Fibroblast of mammary gland (primary cell): ENCODE data around the gene COX8C.
A peak's percentile ranks its signal among the peaks of the same experiment; 100 is the strongest.
"Not testable (repeated sequence)": the region's sequence is repeated elsewhere in the genome, so short reads cannot be mapped to it uniquely, and the experiment has no call there.

Experiments
- DNase-seq: peaks from one replicate; pipeline ENCODE4 v3.0.0-alpha.2; 2010; ENCODE audit warnings: low read depth
- H3K4me3 ChIP-seq: 2 replicates; pipeline ENCODE4 v1.5.1; 2011; ENCODE audit warnings: low read depth, mild to moderate bottlenecking, low read length, moderate library complexity; ENCODE audit not compliant: control insufficient read depth
- CTCF ChIP-seq: conservative IDR thresholded peaks from 2 replicates; pipeline ENCODE4 v1.5.1; 2011; ENCODE audit warnings: low read depth, low read length, inconsistent platforms; ENCODE audit not compliant: control insufficient read depth, insufficient read depth

Gene COX8C

GRCh38 chr14:93333631-93334103 is 13.3 kb upstream of the COX8C start:
- no peak for TF ChIP-seq CTCF
- H3K4me3 ChIP-seq = peak overlapping the region; percentile 88

GRCh38 chr14:93337143-93337753 is 9.7 kb upstream of the COX8C start:
- no peak for DNase-seq
- no peak for TF ChIP-seq CTCF
- H3K4me3 ChIP-seq = no peak overlapping the region

More at GRCh38 chr14:93333631-93334103, 13.3 kb upstream of the COX8C start:
- no peak for DNase-seq

- DNase-seq = no peak
- no peak overlapping the region for H3K4me3 ChIP-seq
- TF ChIP-seq CTCF = no peak
Observed at GRCh38 chr14:93337884-93338283, 9.1 kb upstream of the COX8C start.

GRCh38 chr14:93343266-93343665 is 3.7 kb upstream of the COX8C start:
- no peak overlapping the region for H3K4me3 ChIP-seq
- no peak for TF ChIP-seq CTCF
- no peak for DNase-seq

GRCh38 chr14:93343797-93344196 is 3.2 kb upstream of the COX8C start:
- DNase-seq = no peak
- TF ChIP-seq CTCF = no peak
- H3K4me3 ChIP-seq = no peak overlapping the region

GRCh38 chr14:93347850-93348249 is 868 bp downstream of the COX8C start:
- no peak for DNase-seq
- H3K4me3 ChIP-seq = no peak overlapping the region
- TF ChIP-seq CTCF = no peak

- TF ChIP-seq CTCF = no peak
- H3K4me3 ChIP-seq = no peak overlapping the region
- no peak for DNase-seq
Observed at GRCh38 chr14:93348292-93348691, 1.3 kb downstream of the COX8C start.

- H3K4me3 ChIP-seq, DNase-seq: not testable (repeated sequence)
Observed at GRCh38 chr14:93354873-93355272, 7.9 kb downstream of the COX8C start.
